Prostate gland (tissue), 2 donors: Measurements from ENCODE around the gene PALM.

Experiments used
- CTCF ChIP-seq, 4 experiments: fragments of 200-600 bp in 2 of 4; fragments of 450-650 bp in 2 of 4; sonication (generic) in 2 of 4; IDR thresholded peaks; 1 replicate in 3 of 4; 2 replicates in 1 of 4; pipeline ENCODE4 v1.5.1; 2016 to 2019; ENCODE audit warnings: antibody characterized with exemption in 4 of 4, mild to moderate bottlenecking in 2 of 4, moderate library complexity in 2 of 4
- POLR2A ChIP-seq: fragments of 450-650 bp; IDR thresholded peaks from one replicate; pipeline ENCODE4 v1.6.1; 2016; ENCODE audit warnings: antibody characterized with exemption, mild to moderate bottlenecking
- POLR2AphosphoS5 ChIP-seq: sonication (generic); formaldehyde crosslinking; IDR thresholded peaks from one replicate; pipeline ENCODE4 v1.6.1; 2017; ENCODE audit warnings: antibody characterized with exemption

GRCh38 chr19:795691-796581, 87.2 kb downstream of the PALM start:
- TF ChIP-seq POLR2A = no peak
- TF ChIP-seq CTCF (IDR thresholded peaks at IDR 0.05) = no peak
- TF ChIP-seq POLR2AphosphoS5 = no peak
